Measurements from ENCODE around the gene ACKR3.

- TF ChIP-seq CTCF (IDR thresholded peaks at IDR 0.05 in 2 of 3, conservative IDR thresholded peaks at IDR 0.05 in 1 of 3; ENCODE audit: control insufficient read depth in 2 of 3, extremely low read depth in 1 of 3, insufficient read depth in 1 of 3, low read depth in 3 of 3, low read length in 3 of 3) (no peak), BHLHE40 (IDR thresholded peaks at IDR 0.05; ENCODE audit: borderline replicate concordance in 1 of 2, low read depth in 2 of 2, low read length in 1 of 2) (no peak), ATF2 (IDR thresholded peaks at IDR 0.05; ENCODE audit: low read length) (no peak)
Measured at GRCh38 chr2:236526455-236527158, 43.0 kb upstream of the ACKR3 start.
